Pancreas (tissue), 10 donors: ENCODE results near the gene TMEM126A. TPM values are rescaled to one million over a fixed set of nuclear protein-coding genes. Genes with fewer than 3 reads are reported as not detected.

Source experiments
- ATAC-seq, 4 donors: fragments of 200-7000 bp; cut with Tn5 transposase; one replicate each; pipeline versions ENCODE4 v1.8.0 to v1.9.1; 2020; ENCODE audit warnings: mild to moderate bottlenecking in 4 of 4, moderate library complexity in 4 of 4
- DNase-seq, 6 donors: peaks; one replicate each; pipeline ENCODE4 v3.0.0-alpha.2; 2020
- FAIRE-seq: peaks from 2 replicates; lab custom pipeline; 2012; peaks lifted over from hg19 to GRCh38; lab: Jason Lieb, UNC
- H3K27ac ChIP-seq, 4 donors: fragments of 200-600 bp; sonication (generic); 1 replicate in 3 of 4; 2 replicates in 1 of 4; pipeline versions ENCODE4 v1.5.0 to v1.8.0; 2020
- H3K27me3 ChIP-seq, 4 donors: fragments of 200-600 bp; one replicate each; pipeline ENCODE4 v1.8.0; 2021
- H3K36me3 ChIP-seq, 3 donors: fragments of 200-600 bp; sonication (generic) in 1 of 3; one replicate each; pipeline versions ENCODE4 v1.5.0 to v1.8.0; 2020 to 2021
- H3K4me1 ChIP-seq, 3 donors: fragments of 200-600 bp; one replicate each; pipeline ENCODE4 v1.8.0; 2021
- H3K4me3 ChIP-seq, 4 donors: fragments of 200-600 bp; sonication (generic) in 2 of 4; one replicate each; pipeline versions ENCODE4 v1.5.0 to v1.8.0; 2020 to 2021
- H3K9me3 ChIP-seq, 4 donors: fragments of 200-600 bp; one replicate each; pipeline ENCODE4 v1.8.0; 2021
- WGBS, 2 donors: extraction: QIAGEN DNeasy Blood & Tissue Kit; methylation state at CpG; one replicate each; pipeline ENCODE4 v1.1.7; 2013; 5-methylcytosine and 5-hydroxymethylcytosine counted together
- intact Hi-C, 3 donors: fragments of 100-400 bp; cut with DNase I; formaldehyde crosslinking; loops; one replicate each; pipeline versions ENCODE4 v1.11.1 to v1.14.2; 2022
- polyA plus RNA-seq, 2 donors: library from polyadenylated mRNA; stranded (reverse); fragments of 200-250 nt; gene quantifications; one replicate each; pipeline ENCODE4 v1.2.3, GENCODE V29; 2013
- total RNA-seq, 6 donors: library from RNA; stranded (reverse); fragmentation: NEBNext Ultra II Directional in 4 of 6; extraction: Animal tissue kit (Norgen Biotek cat#: 25700) in 4 of 6; gene quantifications; one replicate each; pipeline versions ENCODE4 v1.2.1 to v1.2.4, GENCODE V29; 2021 to 2023
- TF ChIP-seq, protein P1 (sequence below), 4 donors: fragments of 200-600 bp; sonication (generic) in 3 of 4; IDR thresholded peaks; one replicate each; pipeline versions ENCODE4 v1.5.0 to v1.8.0; 2021; ENCODE audit warnings: antibody characterized with exemption in 4 of 4
- donor health status: healthy with polysubstance abuse.
- donor health status: DM: no; HTN: no; CAD: no; lungs with moderate emphysema.
- donor health status: DM: no; HTN: no; CAD: no.
- donor health status: control.
- donor health status: control.
- donor health status: Bipolar disorder and iron deficiency.
- donor health status: DM: yes; HTN: yes; CAD: no.
- donor health status: DM: no; HTN: no; CAD: no.
- donor health status: DM: no; HTN: no; CAD: no.
- donor health status: DM: yes; HTN: yes; CAD: no.

Gene TMEM126A
- total and polyA plus RNA-seq, 8 donors = 9.6 to 27.8 (median 13.9) TPM

DNA sequence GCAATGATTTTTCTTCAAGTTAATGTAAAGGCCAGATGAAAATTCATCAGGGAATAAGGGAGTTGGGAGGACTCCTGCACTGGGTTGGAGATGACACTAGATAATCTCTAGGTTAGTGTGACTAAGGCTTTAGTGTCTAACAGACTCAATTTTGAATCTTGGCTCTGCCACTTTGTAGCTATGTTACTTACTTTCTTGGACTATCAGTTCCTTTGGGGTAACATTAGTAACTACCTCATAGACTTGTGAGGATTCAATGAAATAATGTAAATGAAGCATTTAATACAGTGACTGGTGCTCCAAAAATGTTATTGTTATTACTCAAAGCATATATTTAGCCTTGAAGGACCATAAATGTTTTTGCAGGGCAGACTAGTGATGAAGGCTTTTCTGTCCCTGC lies 47.8 kb downstream of the TMEM126A start:
- Histone ChIP-seq H3K27ac (no peak overlapping the region), H3K27me3 (no peaks in the 10 kb centered on the region), H3K4me1 (no peaks in the 10 kb centered on the region), H3K36me3 (no peaks in the 10 kb centered on the region), H3K9me3 (no peaks in the 10 kb centered on the region), H3K4me3 (no peak overlapping the region)
- intact Hi-C loops = loop anchor here in 1 of 3 donors (10.0 kb wide), 1 partner anchor 589 kb away; no protein-coding TSS in a partner anchor
- TF ChIP-seq, protein P1, sequence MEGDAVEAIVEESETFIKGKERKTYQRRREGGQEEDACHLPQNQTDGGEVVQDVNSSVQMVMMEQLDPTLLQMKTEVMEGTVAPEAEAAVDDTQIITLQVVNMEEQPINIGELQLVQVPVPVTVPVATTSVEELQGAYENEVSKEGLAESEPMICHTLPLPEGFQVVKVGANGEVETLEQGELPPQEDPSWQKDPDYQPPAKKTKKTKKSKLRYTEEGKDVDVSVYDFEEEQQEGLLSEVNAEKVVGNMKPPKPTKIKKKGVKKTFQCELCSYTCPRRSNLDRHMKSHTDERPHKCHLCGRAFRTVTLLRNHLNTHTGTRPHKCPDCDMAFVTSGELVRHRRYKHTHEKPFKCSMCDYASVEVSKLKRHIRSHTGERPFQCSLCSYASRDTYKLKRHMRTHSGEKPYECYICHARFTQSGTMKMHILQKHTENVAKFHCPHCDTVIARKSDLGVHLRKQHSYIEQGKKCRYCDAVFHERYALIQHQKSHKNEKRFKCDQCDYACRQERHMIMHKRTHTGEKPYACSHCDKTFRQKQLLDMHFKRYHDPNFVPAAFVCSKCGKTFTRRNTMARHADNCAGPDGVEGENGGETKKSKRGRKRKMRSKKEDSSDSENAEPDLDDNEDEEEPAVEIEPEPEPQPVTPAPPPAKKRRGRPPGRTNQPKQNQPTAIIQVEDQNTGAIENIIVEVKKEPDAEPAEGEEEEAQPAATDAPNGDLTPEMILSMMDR (IDR thresholded peaks at IDR 0.05) = no peak
- DNase-seq (no peak), ATAC-seq (no peak), FAIRE-seq (no peak)

DNA sequence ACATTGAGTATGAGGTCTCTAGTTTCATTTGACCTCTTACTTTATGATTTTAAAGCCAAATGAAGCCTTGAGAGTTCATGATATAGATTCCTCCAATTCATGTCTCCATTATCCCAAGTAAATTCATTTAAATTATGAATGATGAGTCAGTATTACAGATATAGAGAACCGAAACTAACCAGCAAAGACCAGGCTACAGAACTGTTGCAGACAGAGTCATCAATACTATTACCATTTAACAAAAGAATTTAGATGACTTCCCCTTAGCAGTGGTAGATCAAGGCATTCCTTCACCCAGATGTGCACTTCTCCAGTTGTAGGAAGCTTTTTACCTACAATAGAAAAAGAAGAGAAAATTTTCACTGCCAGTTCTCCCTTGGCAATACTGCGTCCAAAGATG lies 50.0 kb downstream of the TMEM126A start:
- H3K9me3 ChIP-seq = no peaks in the 10 kb centered on the region
- H3K4me1 ChIP-seq = no peaks in the 10 kb centered on the region
- intact Hi-C loops = loop anchor here in 1 of 3 donors (10.0 kb wide), 1 partner anchor 587 kb away; no protein-coding TSS in a partner anchor
- no peak overlapping the region for H3K4me3 ChIP-seq
- 79 to 87% methylated on average over 2 of the region's 2 CpGs for WGBS, 2 donors
- no peak for FAIRE-seq
- ATAC-seq = no peak
- TF ChIP-seq, protein P1 (IDR thresholded peaks at IDR 0.05) = no peak
- no peak overlapping the region for H3K27ac ChIP-seq
- H3K27me3 ChIP-seq = no peaks in the 10 kb centered on the region
- no peak for DNase-seq
- no peaks in the 10 kb centered on the region for H3K36me3 ChIP-seq

DNA sequence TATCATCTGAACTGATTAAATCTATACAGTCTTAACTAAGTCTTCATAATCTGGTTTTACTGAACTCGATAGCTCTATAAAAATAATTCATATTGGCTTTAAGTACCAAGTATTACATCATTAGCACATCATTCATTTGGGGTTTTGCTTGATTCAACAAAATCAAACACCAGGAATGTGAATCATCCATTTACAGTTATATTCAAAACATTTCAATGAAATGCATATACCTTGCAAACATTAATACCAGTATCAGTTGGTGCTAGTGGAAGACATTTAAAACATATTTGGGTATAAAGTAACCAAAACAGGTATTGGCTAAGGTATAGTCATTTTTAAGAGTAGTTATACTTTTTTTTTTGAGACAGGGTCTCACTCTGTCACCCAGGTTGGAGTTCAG lies 50.4 kb downstream of the TMEM126A start:
- Histone ChIP-seq H3K27me3 (no peaks in the 10 kb centered on the region), H3K9me3 (no peaks in the 10 kb centered on the region), H3K4me1 (no peaks in the 10 kb centered on the region), H3K27ac (no peak overlapping the region), H3K36me3 (no peaks in the 10 kb centered on the region), H3K4me3 (no peak overlapping the region)
- TF ChIP-seq, protein P1 (IDR thresholded peaks at IDR 0.05) = no peak
- no peak for DNase-seq
- intact Hi-C loops = loop anchor here in 1 of 3 donors (10.0 kb wide), 1 partner anchor 587 kb away; no protein-coding TSS in a partner anchor
- no peak for ATAC-seq
- 64 to 70% methylated on average over 1 of the region's 1 CpG for WGBS, 2 donors
- FAIRE-seq = no peak

DNA sequence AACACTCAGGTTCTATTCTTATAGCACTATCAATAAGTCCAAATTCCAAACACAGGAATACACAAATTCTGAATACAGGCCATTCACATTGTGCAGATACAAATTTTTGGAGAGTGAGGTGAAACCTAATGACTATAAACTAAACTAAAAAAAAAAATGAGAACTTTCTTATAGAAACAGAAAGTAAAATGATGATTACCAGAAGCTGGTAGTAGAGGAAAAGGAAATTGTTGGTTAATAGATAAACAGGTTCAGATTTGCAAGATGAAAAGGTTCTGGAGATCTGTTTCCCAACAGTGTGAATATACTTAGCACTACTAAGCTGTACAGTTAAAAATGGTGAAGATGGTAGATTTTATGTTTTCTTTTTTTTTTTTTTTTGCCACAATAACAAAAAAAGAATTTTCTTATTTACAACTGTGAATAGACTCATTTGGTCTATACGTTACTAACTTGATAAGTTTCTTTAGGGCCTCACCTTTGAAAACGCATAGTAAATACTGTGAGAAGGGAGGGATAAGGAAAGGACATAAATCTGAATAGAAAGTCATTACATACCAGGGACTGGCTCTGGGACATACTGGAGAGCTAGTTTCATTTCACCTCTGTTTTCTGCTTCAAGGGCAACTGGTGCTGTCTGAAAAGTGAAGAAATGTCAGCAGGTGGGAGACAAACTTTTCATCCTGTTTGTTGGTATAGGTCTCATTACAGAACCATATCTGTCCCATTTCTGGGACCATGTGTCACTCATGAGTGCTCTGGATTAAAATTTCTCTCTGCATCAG lies 52.4 kb downstream of the TMEM126A start:
- intact Hi-C loops = loop anchor here in 1 of 3 donors (10.0 kb wide), 1 partner anchor 585 kb away; no protein-coding TSS in a partner anchor
- WGBS, 2 donors = 86 to 87% methylated on average over 2 of the region's 2 CpGs
- FAIRE-seq = no peak
- Histone ChIP-seq H3K27me3 (no peaks in the 10 kb centered on the region), H3K36me3 (no peaks in the 10 kb centered on the region), H3K4me3 (no peak overlapping the region), H3K4me1 (no peaks in the 10 kb centered on the region), H3K27ac (no peak overlapping the region), H3K9me3 (no peaks in the 10 kb centered on the region)
- TF ChIP-seq, protein P1 (IDR thresholded peaks at IDR 0.05) = no peak
- ATAC-seq = no peak
- DNase-seq = no peak

DNA sequence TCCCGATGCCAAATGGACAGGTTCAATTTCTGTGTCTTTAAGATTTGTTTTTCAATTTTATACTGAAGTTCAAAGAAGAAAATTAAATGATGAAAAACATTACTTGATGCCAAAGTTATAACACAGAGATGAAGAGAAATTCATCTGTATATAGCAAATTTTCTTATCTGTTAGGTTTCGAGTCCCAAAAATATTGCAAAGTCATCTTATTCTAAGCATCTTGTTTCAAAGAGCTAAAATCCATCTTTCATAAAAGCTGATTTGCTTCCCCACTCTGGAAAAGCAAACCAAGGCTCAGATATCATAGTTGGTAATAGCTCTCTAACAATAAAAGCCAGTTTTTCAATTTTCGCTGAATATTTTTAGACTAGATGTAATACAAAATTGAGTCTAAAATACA lies 57.2 kb downstream of the TMEM126A start:
- no peak overlapping the region for H3K27ac ChIP-seq
- intact Hi-C loops = no loop called here
- no peaks in the 10 kb centered on the region for H3K27me3 ChIP-seq
- no peak overlapping the region for H3K4me3 ChIP-seq
- WGBS, 2 donors = 95 to 98% methylated on average over 3 of the region's 3 CpGs
- H3K36me3 ChIP-seq = no peaks in the 10 kb centered on the region
- DNase-seq = no peak
- no peak for ATAC-seq
- no peaks in the 10 kb centered on the region for H3K9me3 ChIP-seq
- H3K4me1 ChIP-seq = no peaks in the 10 kb centered on the region
- no peak for FAIRE-seq
- TF ChIP-seq, protein P1 (IDR thresholded peaks at IDR 0.05) = no peak
